Activated CD8-positive, alpha-beta T cell treated with anti-CD3 and anti-CD28 coated beads for 36 hours (primary cell): ENCODE results near the gene LRRC8C. TPM values are rescaled to one million over a fixed set of nuclear protein-coding genes. Genes with fewer than 3 reads are reported as not detected.

Experiments
- ATAC-seq: fragments of 200-7000 bp; cut with Tn5 transposase; one replicate; pipeline ENCODE4 v1.10.0; 2021; ENCODE audit warnings: mild to moderate bottlenecking, moderate library complexity
- CTCF ChIA-PET: fragments of 350-600 bp; sonication (Branson Sonifier 250); formaldehyde crosslinking; loops from one replicate; lab custom pipeline; 2021; ENCODE audit warnings: antibody characterized with exemption; lab: Charles Lee
- POLR2A ChIA-PET: fragments of 350-600 bp; sonication (Branson Sonifier 250); formaldehyde crosslinking; loops from one replicate; lab custom pipeline; 2021; ENCODE audit warnings: antibody characterized with exemption; lab: Charles Lee
- DNase-seq: peaks from one replicate; pipeline ENCODE4 v3.0.0-alpha.2; 2020
- H3K27ac Mint-ChIP-seq: one replicate; pipeline ENCODE4 v1.8.0; 2021; ENCODE audit warnings: mild to moderate bottlenecking, mixed read lengths
- H3K27me3 Mint-ChIP-seq: one replicate; pipeline ENCODE4 v1.8.0; 2021; ENCODE audit warnings: mixed read lengths
- H3K36me3 Mint-ChIP-seq: one replicate; pipeline ENCODE4 v1.8.0; 2021; ENCODE audit warnings: low read depth, mixed read lengths
- H3K4me1 Mint-ChIP-seq: one replicate; pipeline ENCODE4 v1.8.0; 2021; ENCODE audit warnings: low read depth, mixed read lengths
- H3K4me3 Mint-ChIP-seq: one replicate; pipeline ENCODE4 v1.8.0; 2021; ENCODE audit warnings: mild to moderate bottlenecking, moderate library complexity, mixed read lengths
- H3K9me3 Mint-ChIP-seq: one replicate; pipeline ENCODE4 v1.8.0; 2021; ENCODE audit warnings: mixed read lengths
- intact Hi-C: fragments of 100-400 bp; cut with micrococcal nuclease; formaldehyde crosslinking; loops from one replicate; pipeline ENCODE4 v1.10.0; 2022
- total RNA-seq, 2 experiments: library from RNA; stranded (reverse); gene quantifications; one replicate each; pipeline ENCODE4 v1.2.3, GENCODE V29; 2021
- TF ChIP-seq, protein P1 (sequence below): fragments of 200-600 bp; IDR thresholded peaks from one replicate; pipeline ENCODE4 v1.8.0; 2022; ENCODE audit warnings: antibody characterized with exemption, mild to moderate bottlenecking

Gene LRRC8C
- total RNA-seq, 2 experiments from 2014 or later = 34.4 to 37.4 TPM

DNA sequence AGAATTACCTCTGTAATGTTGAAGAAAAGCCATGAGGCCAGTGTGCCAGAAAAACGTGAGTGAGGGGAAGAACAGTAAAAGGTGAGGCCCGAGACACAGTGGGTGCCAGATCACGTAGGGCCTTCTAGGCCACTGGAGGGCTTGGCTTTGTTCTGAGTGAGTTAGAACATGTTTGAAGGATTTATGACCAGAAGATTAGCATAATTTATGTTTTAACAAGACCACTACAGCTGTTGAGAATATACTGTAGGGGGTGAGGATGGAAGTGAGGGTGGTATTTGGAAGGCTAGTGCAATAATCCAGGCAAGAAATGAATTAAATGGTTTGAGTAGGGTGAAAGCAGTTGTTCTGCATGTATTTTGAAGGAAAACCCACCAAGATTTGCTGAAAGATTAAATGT lies 56.3 kb downstream of the LRRC8C start:
- ChIA-PET CTCF (interaction anchor here (1.0 kb wide), 1 partner anchor 10 kb away, joined by 3 read pairs; no protein-coding TSS in a partner anchor), POLR2A (no interaction called here)
- H3K36me3 Mint-ChIP-seq = peaks cover 79% of the 10 kb centered on the region
- peak overlapping the region; percentile 66 for H3K27ac Mint-ChIP-seq
- no peak for DNase-seq
- peaks cover 6% of the 10 kb centered on the region for H3K9me3 Mint-ChIP-seq
- H3K27me3 Mint-ChIP-seq = no peaks in the 10 kb centered on the region
- intact Hi-C loops = no loop called here
- peaks cover 83% of the 10 kb centered on the region for H3K4me1 Mint-ChIP-seq
- no peak overlapping the region for H3K4me3 Mint-ChIP-seq
- ATAC-seq = no peak
- TF ChIP-seq, protein P1, sequence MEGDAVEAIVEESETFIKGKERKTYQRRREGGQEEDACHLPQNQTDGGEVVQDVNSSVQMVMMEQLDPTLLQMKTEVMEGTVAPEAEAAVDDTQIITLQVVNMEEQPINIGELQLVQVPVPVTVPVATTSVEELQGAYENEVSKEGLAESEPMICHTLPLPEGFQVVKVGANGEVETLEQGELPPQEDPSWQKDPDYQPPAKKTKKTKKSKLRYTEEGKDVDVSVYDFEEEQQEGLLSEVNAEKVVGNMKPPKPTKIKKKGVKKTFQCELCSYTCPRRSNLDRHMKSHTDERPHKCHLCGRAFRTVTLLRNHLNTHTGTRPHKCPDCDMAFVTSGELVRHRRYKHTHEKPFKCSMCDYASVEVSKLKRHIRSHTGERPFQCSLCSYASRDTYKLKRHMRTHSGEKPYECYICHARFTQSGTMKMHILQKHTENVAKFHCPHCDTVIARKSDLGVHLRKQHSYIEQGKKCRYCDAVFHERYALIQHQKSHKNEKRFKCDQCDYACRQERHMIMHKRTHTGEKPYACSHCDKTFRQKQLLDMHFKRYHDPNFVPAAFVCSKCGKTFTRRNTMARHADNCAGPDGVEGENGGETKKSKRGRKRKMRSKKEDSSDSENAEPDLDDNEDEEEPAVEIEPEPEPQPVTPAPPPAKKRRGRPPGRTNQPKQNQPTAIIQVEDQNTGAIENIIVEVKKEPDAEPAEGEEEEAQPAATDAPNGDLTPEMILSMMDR = no peak

- Mint-ChIP-seq H3K4me1 (peaks cover 84% of the 10 kb centered on the region), H3K27ac (peak overlapping the region; percentile 49), H3K27me3 (no peaks in the 10 kb centered on the region), H3K36me3 (peaks cover 71% of the 10 kb centered on the region), H3K9me3 (peaks cover 3% of the 10 kb centered on the region), H3K4me3 (no peak overlapping the region)
- CTCF ChIA-PET = no interaction called here
- intact Hi-C loops = loop anchor here (5.0 to 10.0 kb wide), 2 partner anchors 38 to 154 kb away; no protein-coding TSS in a partner anchor
- TF ChIP-seq, protein P1 = no peak
- POLR2A ChIA-PET = no interaction called here
- ATAC-seq (no peak), DNase-seq (no peak)
These were observed 57.7 kb downstream of the LRRC8C start for GRCh38 chr1:89690595-89690994.

DNA sequence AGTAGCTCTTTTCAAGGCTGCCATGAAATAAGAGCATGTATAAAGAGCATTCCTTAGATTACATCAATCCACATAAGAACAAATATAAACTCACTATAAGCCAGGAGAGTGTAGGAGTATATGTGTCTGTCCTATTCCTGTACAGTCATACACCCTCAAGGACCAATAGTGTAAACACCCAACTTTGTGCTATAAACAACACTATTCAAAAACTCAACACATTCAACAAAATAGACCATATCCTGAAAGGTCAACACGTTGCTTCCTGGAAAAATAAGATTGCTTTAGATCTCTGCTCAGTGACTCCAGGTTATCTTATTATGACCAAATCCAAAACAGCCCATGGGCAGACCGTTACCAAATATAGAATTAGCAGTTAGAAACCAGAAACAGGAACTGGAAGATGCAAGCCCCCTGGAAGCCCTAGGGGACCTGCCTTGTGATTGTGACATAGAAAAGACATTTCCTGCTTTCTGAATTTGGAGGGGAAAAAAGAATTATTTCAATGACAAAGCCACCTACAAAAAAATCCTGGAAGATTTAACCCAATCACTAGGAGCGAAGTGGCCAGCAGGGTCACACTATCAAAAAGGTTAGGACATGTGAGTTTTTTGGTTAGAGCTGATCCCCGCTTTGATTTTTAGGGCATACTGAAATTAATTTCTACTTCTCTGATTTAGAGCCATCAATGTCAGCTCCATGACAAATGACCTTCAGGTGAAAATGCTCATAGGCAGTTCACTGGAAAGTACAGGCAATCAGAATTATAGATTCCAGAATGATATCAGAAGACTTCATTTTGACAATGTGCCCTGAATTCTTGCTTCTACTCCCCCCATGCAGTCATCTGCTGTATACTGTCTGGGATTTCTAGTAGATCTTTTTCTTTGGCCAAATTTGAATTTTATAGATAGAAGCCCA lies 59.9 kb downstream of the LRRC8C start:
- H3K27ac Mint-ChIP-seq = peak overlapping the region; percentile 84
- no peaks in the 10 kb centered on the region for H3K9me3 Mint-ChIP-seq
- DNase-seq (peak; percentile 41), ATAC-seq (peak; percentile 47)
- peaks cover 67% of the 10 kb centered on the region for H3K36me3 Mint-ChIP-seq
- TF ChIP-seq, protein P1 = no peak
- POLR2A ChIA-PET = interaction anchor here (0.6 to 2.9 kb wide), 5 partner anchors 9 to 37 kb away, joined by 3 to 8 read pairs (median 3); no protein-coding TSS in a partner anchor
- peak overlapping the region; percentile 3 for H3K4me3 Mint-ChIP-seq
- CTCF ChIA-PET = interaction anchor here (0.6 to 2.6 kb wide), 6 partner anchors 12 to 70 kb away, joined by 3 to 11 read pairs (median 5); no protein-coding TSS in a partner anchor
- peaks cover 83% of the 10 kb centered on the region for H3K4me1 Mint-ChIP-seq
- intact Hi-C loops = loop anchor here (5.0 to 10.0 kb wide), 2 partner anchors 41 to 152 kb away; no protein-coding TSS in a partner anchor
- no peaks in the 10 kb centered on the region for H3K27me3 Mint-ChIP-seq

DNA sequence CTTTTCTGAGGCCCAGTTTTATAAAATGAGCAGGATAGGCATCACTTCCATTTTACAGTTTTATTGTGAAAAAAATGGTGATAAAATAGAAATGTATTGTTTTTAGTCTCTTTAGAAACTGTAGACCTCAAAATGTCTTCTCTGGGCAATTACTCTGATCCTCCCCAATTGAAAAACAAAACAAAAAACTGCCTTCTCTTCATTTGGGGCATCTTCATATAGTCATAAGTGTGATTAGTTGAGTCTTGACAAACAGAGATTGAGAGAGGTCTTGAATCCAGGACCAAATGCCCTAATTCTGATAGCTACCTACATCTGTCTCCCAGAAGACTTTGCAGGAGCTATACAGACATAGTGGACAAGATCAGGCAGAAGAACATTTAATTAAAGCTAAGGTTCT lies 62.9 kb downstream of the LRRC8C start:
- CTCF ChIA-PET = interaction anchor here (2.1 to 2.9 kb wide), 3 partner anchors 11 to 67 kb away, joined by 9 to 16 read pairs (median 15); no protein-coding TSS in a partner anchor
- intact Hi-C loops = loop anchor here (10.0 kb wide), 1 partner anchor 149 kb away; no protein-coding TSS in a partner anchor
- no peak overlapping the region for H3K4me3 Mint-ChIP-seq

More for the DNA sequence above, 62.9 kb downstream of the LRRC8C start:
- Mint-ChIP-seq H3K9me3 (peaks cover 4% of the 10 kb centered on the region), H3K4me1 (peaks cover 88% of the 10 kb centered on the region), H3K27ac (peak overlapping the region; percentile 65), H3K36me3 (peaks cover 70% of the 10 kb centered on the region), H3K27me3 (no peaks in the 10 kb centered on the region)
- DNase-seq (no peak), ATAC-seq (no peak)
- POLR2A ChIA-PET = interaction anchor here (0.5 to 0.7 kb wide), 3 partner anchors 60 to 499 kb away, joined by 3 to 4 read pairs (median 3); no protein-coding TSS in a partner anchor
- TF ChIP-seq, protein P1 = no peak
